Astrocyte of the spinal cord (primary cell): ENCODE results near the gene GFY.

Source experiments
- DNase-seq: peaks from one replicate; pipeline ENCODE4 v3.0.0; 2011; ENCODE audit warnings: low read depth, low spot score
- H3K4me3 ChIP-seq: 2 replicates; pipeline ENCODE4 v1.5.1; 2011; ENCODE audit warnings: low read depth, mild to moderate bottlenecking, low read length, moderate library complexity
- CTCF ChIP-seq: IDR thresholded peaks from 2 replicates; pipeline ENCODE4 v1.5.1; 2012; ENCODE audit warnings: low read depth, mild to moderate bottlenecking, low read length, inconsistent platforms
- in situ Hi-C: cut with HindIII; loops from 2 replicates; pipeline ENCODE4 v1.10.0; 2017; ENCODE audit warnings: low sequenced_read_pairs

GFY gene

GRCh38 chr19:49398001-49398615 lies 27.1 kb upstream of the GFY start:
- in situ Hi-C loops: no loop called here
- no peak for TF ChIP-seq CTCF
- no peak overlapping the region for H3K4me3 ChIP-seq
- no peak for DNase-seq

GRCh38 chr19:49398931-49399330 lies 26.3 kb upstream of the GFY start:
- DNase-seq: no peak
- in situ Hi-C loops: no loop called here

GRCh38 chr19:49400029-49400428 lies 25.2 kb upstream of the GFY start:
- in situ Hi-C loops: no loop called here
- no peak for DNase-seq
- no peak overlapping the region for H3K4me3 ChIP-seq

More at GRCh38 chr19:49398931-49399330, 26.3 kb upstream of the GFY start:
- no peak overlapping the region for H3K4me3 ChIP-seq
- no peak for TF ChIP-seq CTCF

GRCh38 chr19:49403404-49404187 lies 21.6 kb upstream of the GFY start:
- in situ Hi-C loops: no loop called here
- no peak for TF ChIP-seq CTCF
- DNase-seq: peak; percentile 80
- H3K4me3 ChIP-seq: no peak overlapping the region

More at GRCh38 chr19:49400029-49400428, 25.2 kb upstream of the GFY start:
- TF ChIP-seq CTCF: no peak

- no peak for DNase-seq
- in situ Hi-C loops: no loop called here
- no peak for TF ChIP-seq CTCF
- no peak overlapping the region for H3K4me3 ChIP-seq
Measured at GRCh38 chr19:49407079-49407478, 18.1 kb upstream of the GFY start.

- no peak for DNase-seq
- H3K4me3 ChIP-seq: no peak overlapping the region
- in situ Hi-C loops: no loop called here
- no peak for TF ChIP-seq CTCF
Measured at GRCh38 chr19:49407482-49408015, 17.6 kb upstream of the GFY start.
